Measurements from ENCODE around the gene CTBP2.

GRCh38 chr10:125190414-125190813 is 30.1 kb upstream of the CTBP2 start:
- TF ChIP-seq CTCF (conservative IDR thresholded peaks at IDR 0.05) = no peak
- no peak for TF ChIP-seq ZFX (IDR thresholded peaks at IDR 0.05)

All from C4-2B (cell line).